Neural cell (in vitro differentiated cells): ENCODE results near the gene HEXD. TPM values are rescaled to one million over a fixed set of nuclear protein-coding genes. Genes with fewer than 3 reads are reported as not detected.

Experiments
- H2AFZ ChIP-seq: fragments of 200-600, 300-800 bp; sonication (generic), shearing (Covaris generic); 2 replicates; pipeline ENCODE4 v1.6.0; 2014; ENCODE audit warnings: low read depth, mild to moderate bottlenecking, antibody characterized with exemption, low read length, moderate library complexity
- H3F3A ChIP-seq: fragments of 200-600 bp; shearing (Covaris generic); 2 replicates; pipeline ENCODE4 v1.6.1; 2016; ENCODE audit warnings: mild to moderate bottlenecking, moderate library complexity, mixed read lengths, antibody characterized with exemption, low read length; ENCODE audit not compliant: insufficient read depth, poor library complexity, severe bottlenecking
- H3K27ac ChIP-seq: fragments of 200-600, 300-800 bp; sonication (generic), shearing (Covaris generic); 2 replicates; pipeline ENCODE4 v1.5.1; 2014; ENCODE audit warnings: mild to moderate bottlenecking, low read length, moderate library complexity
- H3K27me3 ChIP-seq: fragments of 300-800, 200-600 bp; sonication (generic), shearing (Covaris generic); 2 replicates; pipeline ENCODE4 v1.6.0; 2014; ENCODE audit warnings: mild to moderate bottlenecking, low read depth, low read length, moderate library complexity; ENCODE audit not compliant: insufficient read depth
- H3K36me3 ChIP-seq: fragments of 300-800, 200-600 bp; sonication (generic), shearing (Covaris generic); 2 replicates; pipeline ENCODE4 v1.5.1; 2014; ENCODE audit warnings: mild to moderate bottlenecking, antibody characterized with exemption, low read length, moderate library complexity; ENCODE audit not compliant: insufficient read depth
- H3K4me2 ChIP-seq: fragments of 300-800, 200-600 bp; sonication (generic), shearing (Covaris generic); 2 replicates; pipeline ENCODE4 v1.6.0; 2014; ENCODE audit warnings: mild to moderate bottlenecking, low read length
- H3K4me3 ChIP-seq: fragments of 300-800, 200-600 bp; sonication (generic), shearing (Covaris generic); 2 replicates; pipeline ENCODE4 v1.5.1; 2014; ENCODE audit warnings: mild to moderate bottlenecking, low read length, moderate library complexity
- H3K79me2 ChIP-seq: fragments of 200-600 bp; shearing (Covaris generic); replicated peaks from 2 replicates; pipeline ENCODE4 v1.6.0; 2014; ENCODE audit warnings: mild to moderate bottlenecking, low read length, moderate library complexity; ENCODE audit not compliant: insufficient read depth
- H3K9ac ChIP-seq: fragments of 300-800, 200-600 bp; sonication (generic), shearing (Covaris generic); 2 replicates; pipeline ENCODE4 v1.6.1; 2016; ENCODE audit warnings: mild to moderate bottlenecking, low read length, mixed read lengths
- H3K9me2 ChIP-seq: fragments of 200-600 bp; shearing (Covaris generic); 2 replicates; pipeline ENCODE4 v1.6.1; 2016; ENCODE audit warnings: mild to moderate bottlenecking, low read length, mixed read lengths; ENCODE audit not compliant: insufficient read depth
- H3K9me3 ChIP-seq: fragments of 200-600, 300-800 bp; sonication (generic), shearing (Covaris generic); 2 replicates; pipeline ENCODE4 v1.6.1; 2016; ENCODE audit warnings: mild to moderate bottlenecking, mixed run types, low read length, moderate library complexity, mixed read lengths
- H4K20me1 ChIP-seq: fragments of 200-600 bp; shearing (Covaris generic); 2 replicates; pipeline ENCODE4 v1.6.1; 2016; ENCODE audit warnings: mild to moderate bottlenecking, mixed run types; ENCODE audit not compliant: insufficient read depth
- EP300 ChIP-seq: fragments of 450-650 bp; conservative IDR thresholded peaks from 2 replicates; pipeline ENCODE4 v1.6.1; 2014; ENCODE audit warnings: antibody characterized with exemption, mild to moderate bottlenecking, moderate library complexity; ENCODE audit not compliant: poor library complexity, severe bottlenecking
- EZH2 ChIP-seq: fragments of 200-600, 300-800 bp; shearing (Covaris generic), sonication (generic); IDR thresholded peaks from 2 replicates; pipeline ENCODE4 v1.6.1; 2014; ENCODE audit warnings: antibody characterized with exemption, low read length, borderline replicate concordance, mild to moderate bottlenecking; ENCODE audit not compliant: insufficient read depth, poor library complexity, severe bottlenecking
- MXI1 ChIP-seq: fragments of 450-650 bp; conservative IDR thresholded peaks from 2 replicates; pipeline ENCODE4 v1.6.1; 2014; ENCODE audit warnings: antibody characterized with exemption, mild to moderate bottlenecking; ENCODE audit not compliant: poor library complexity, severe bottlenecking
- POLR2AphosphoS5 ChIP-seq: IDR thresholded peaks from 2 replicates; pipeline ENCODE4 v1.6.1; 2012
- RAD21 ChIP-seq: fragments of 450-650 bp; conservative IDR thresholded peaks from 2 replicates; pipeline ENCODE4 v1.6.1; 2014; ENCODE audit warnings: antibody characterized with exemption, mild to moderate bottlenecking, moderate library complexity
- REST ChIP-seq: IDR thresholded peaks from 2 replicates; pipeline ENCODE4 v1.6.1; 2012; ENCODE audit warnings: borderline replicate concordance
- SMC3 ChIP-seq: fragments of 450-650 bp; conservative IDR thresholded peaks from 2 replicates; pipeline ENCODE4 v1.6.1; 2014; ENCODE audit warnings: antibody characterized with exemption, mild to moderate bottlenecking, moderate library complexity; ENCODE audit not compliant: poor library complexity
- TAF1 ChIP-seq: IDR thresholded peaks from 2 replicates; pipeline ENCODE4 v1.6.1; 2012; ENCODE audit warnings: low read depth
- polyA plus RNA-seq: library from polyadenylated mRNA; depleted of rRNA; stranded (reverse); fragments of >200 nt; gene quantifications from 2 replicates; pipeline ENCODE4 v1.2.3, GENCODE V29; 2014
- TF ChIP-seq, protein P1 (sequence below): fragments of 450-650 bp; IDR thresholded peaks from 2 replicates; pipeline ENCODE4 v1.5.1; 2014; ENCODE audit warnings: antibody characterized with exemption, mild to moderate bottlenecking, moderate library complexity; ENCODE audit not compliant: poor library complexity, severe bottlenecking

The HEXD gene
- polyA plus RNA-seq, 1 donor from 2014 or later = 72.8 TPM

DNA sequence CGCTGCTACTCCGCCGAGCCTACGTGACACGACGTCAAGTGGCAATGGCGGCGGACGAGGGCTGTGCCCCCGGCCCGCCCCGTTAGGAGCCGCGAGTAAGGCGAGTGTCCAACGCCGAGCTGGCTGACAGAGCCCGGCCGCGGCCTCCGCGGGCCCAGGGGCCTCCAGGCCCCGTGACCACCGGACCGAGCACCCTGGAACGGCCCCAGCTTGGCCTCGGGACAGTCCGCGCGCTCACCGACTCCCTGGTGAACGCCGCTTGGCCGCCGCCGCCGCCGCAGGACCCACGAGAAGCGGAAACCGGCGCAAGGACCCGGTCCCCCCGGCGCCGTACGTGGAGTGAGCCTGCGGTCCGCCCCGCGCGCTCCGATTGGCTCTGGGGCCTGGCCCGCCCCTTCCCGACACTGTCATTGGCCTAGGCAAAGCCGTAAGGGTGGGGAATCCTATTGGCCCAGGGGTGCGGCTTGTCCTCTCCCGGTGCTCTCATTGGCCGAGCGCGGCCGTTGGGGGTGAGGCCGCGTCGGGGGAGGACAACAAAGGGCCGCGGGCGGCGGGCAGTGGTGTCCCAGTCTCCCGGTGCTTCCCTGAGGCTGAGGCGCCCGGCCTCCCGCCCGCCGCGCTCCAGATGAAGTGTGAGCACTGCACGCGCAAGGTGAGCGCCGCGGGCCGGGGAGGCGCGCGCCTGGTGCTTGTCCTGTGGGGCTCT, 40.2 kb downstream of the HEXD start, which contains the start of gene NARF:
Gene NARF (plus strand): TSS at position 563 of the 706 bp plus-strand sequence. CDS start 63 bp downstream, at position 626.
- H3K27ac ChIP-seq = peak within 1 kb of the TSS; percentile 98
- H3K79me2 ChIP-seq = peaks cover 18% of the 10 kb centered on the region
- H4K20me1 ChIP-seq = peaks cover 3% of the 10 kb centered on the region
- H3K4me2 ChIP-seq = peak within 1 kb of the TSS; percentile 90
- no peaks in the 10 kb centered on the region for H3K36me3 ChIP-seq
- H3K9me3 ChIP-seq = no peaks in the 10 kb centered on the region
- H2AFZ ChIP-seq = peak within 1 kb of the TSS; percentile 1
- H3K9ac ChIP-seq = peak within 1 kb of the TSS; percentile 96
- H3K27me3 ChIP-seq = no peaks in the 10 kb centered on the region
- no peaks in the 10 kb centered on the region for H3F3A ChIP-seq
- no peaks in the 10 kb centered on the region for H3K9me2 ChIP-seq
- TF ChIP-seq RAD21 (peak; percentile 55), MXI1 (peak; percentile 82), EZH2 (no peak), REST (peak; percentile 92), TAF1 (peak; percentile 85), EP300 (peak; percentile 80), SMC3 (peak; percentile 43), POLR2AphosphoS5 (peak; percentile 90)
- TF ChIP-seq, protein P1, sequence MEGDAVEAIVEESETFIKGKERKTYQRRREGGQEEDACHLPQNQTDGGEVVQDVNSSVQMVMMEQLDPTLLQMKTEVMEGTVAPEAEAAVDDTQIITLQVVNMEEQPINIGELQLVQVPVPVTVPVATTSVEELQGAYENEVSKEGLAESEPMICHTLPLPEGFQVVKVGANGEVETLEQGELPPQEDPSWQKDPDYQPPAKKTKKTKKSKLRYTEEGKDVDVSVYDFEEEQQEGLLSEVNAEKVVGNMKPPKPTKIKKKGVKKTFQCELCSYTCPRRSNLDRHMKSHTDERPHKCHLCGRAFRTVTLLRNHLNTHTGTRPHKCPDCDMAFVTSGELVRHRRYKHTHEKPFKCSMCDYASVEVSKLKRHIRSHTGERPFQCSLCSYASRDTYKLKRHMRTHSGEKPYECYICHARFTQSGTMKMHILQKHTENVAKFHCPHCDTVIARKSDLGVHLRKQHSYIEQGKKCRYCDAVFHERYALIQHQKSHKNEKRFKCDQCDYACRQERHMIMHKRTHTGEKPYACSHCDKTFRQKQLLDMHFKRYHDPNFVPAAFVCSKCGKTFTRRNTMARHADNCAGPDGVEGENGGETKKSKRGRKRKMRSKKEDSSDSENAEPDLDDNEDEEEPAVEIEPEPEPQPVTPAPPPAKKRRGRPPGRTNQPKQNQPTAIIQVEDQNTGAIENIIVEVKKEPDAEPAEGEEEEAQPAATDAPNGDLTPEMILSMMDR = peak; percentile 20
- H3K4me3 ChIP-seq = peak within 1 kb of the TSS; percentile 86

- peak overlapping the region; percentile 1 for H2AFZ ChIP-seq
Measured at GRCh38 chr17:82458885-82459424, 40.8 kb downstream of the HEXD start.

More at GRCh38 chr17:82458885-82459424, 40.8 kb downstream of the HEXD start:
- peak overlapping the region; percentile 98 for H3K27ac ChIP-seq
- H3K4me3 ChIP-seq = peak overlapping the region; percentile 86
- H3K36me3 ChIP-seq = no peaks in the 10 kb centered on the region
- peak overlapping the region; percentile 84 for H3K4me2 ChIP-seq
- no peaks in the 10 kb centered on the region for H3K9me3 ChIP-seq
- TF ChIP-seq MXI1 (peak; percentile 32), EP300 (no peak), POLR2AphosphoS5 (peak; percentile 15), REST (no peak), SMC3 (peak; percentile 36)
- peaks cover 5% of the 10 kb centered on the region for H4K20me1 ChIP-seq
- peak overlapping the region; percentile 96 for H3K9ac ChIP-seq
- H3K9me2 ChIP-seq = no peaks in the 10 kb centered on the region
- H3K27me3 ChIP-seq = no peaks in the 10 kb centered on the region
- peaks cover 18% of the 10 kb centered on the region for H3K79me2 ChIP-seq
- no peaks in the 10 kb centered on the region for H3F3A ChIP-seq
